ENCODE measurements around the gene ELL.

The ELL gene

GRCh38 chr19:18438331-18439024 is 83.4 kb downstream of the ELL start:
- DNase-seq (ENCODE audit: extremely low read depth, low read depth): no peak
- no peak for TF ChIP-seq CTCF (IDR thresholded peaks at IDR 0.05; ENCODE audit: low read depth, low read length, missing control alignments)
- H3K4me3 ChIP-seq (replicated peaks; ENCODE audit: low read depth, low read length): peak overlapping the region; percentile 54

- peak within 1 kb of the TSS; percentile 54 for H3K4me3 ChIP-seq (replicated peaks; ENCODE audit: low read depth, low read length)
- DNase-seq (ENCODE audit: extremely low read depth, low read depth): no peak
- TF ChIP-seq CTCF (IDR thresholded peaks at IDR 0.05; ENCODE audit: low read depth, low read length, missing control alignments): no peak
Measured at GRCh38 chr19:18437491-18438330, 84.2 kb downstream of the ELL start, which contains the start of gene ISYNA1. ISYNA1 (minus strand) TSS chr19:18438133; CDS start chr19:18437979, 154 bp downstream.

- DNase-seq (ENCODE audit: extremely low read depth, low read depth): peak; percentile 70
- H3K4me3 ChIP-seq (replicated peaks; ENCODE audit: low read depth, low read length): peak overlapping the region; percentile 54
- no peak for TF ChIP-seq CTCF (IDR thresholded peaks at IDR 0.05; ENCODE audit: low read depth, low read length, missing control alignments)
Measured at GRCh38 chr19:18436671-18437490, 85.0 kb downstream of the ELL start.

GRCh38 chr19:18435842-18436670 is 85.8 kb downstream of the ELL start:
- no peak overlapping the region for H3K4me3 ChIP-seq (replicated peaks; ENCODE audit: low read depth, low read length)
- DNase-seq (ENCODE audit: extremely low read depth, low read depth): no peak
- TF ChIP-seq CTCF (IDR thresholded peaks at IDR 0.05; ENCODE audit: low read depth, low read length, missing control alignments): no peak

- no peak overlapping the region for H3K4me3 ChIP-seq (replicated peaks; ENCODE audit: low read depth, low read length)
Measured at GRCh38 chr19:18435178-18435841, 86.6 kb downstream of the ELL start.

More at GRCh38 chr19:18435178-18435841, 86.6 kb downstream of the ELL start:
- TF ChIP-seq CTCF (IDR thresholded peaks at IDR 0.05; ENCODE audit: low read depth, low read length, missing control alignments): no peak
- DNase-seq (ENCODE audit: extremely low read depth, low read depth): no peak
